Endodermal cell (in vitro differentiated cells): ENCODE data around the gene UPF3A. TPM values are rescaled to one million over a fixed set of nuclear protein-coding genes. Genes with fewer than 3 reads are reported as not detected.
A peak's percentile ranks its signal among the peaks of the same experiment; 100 is the strongest.
"Not testable (repeated sequence)": the region's sequence is repeated elsewhere in the genome, so short reads cannot be mapped to it uniquely, and the experiment has no call there.

Source experiments
- DNase-seq: peaks from one replicate; pipeline ENCODE4 v3.0.0-alpha.2; 2017
- H3K27ac ChIP-seq: 2 replicates; pipeline ENCODE4 v1.5.1; 2013; ENCODE audit warnings: mild to moderate bottlenecking, low read depth, low read length, moderate library complexity
- H3K27me3 ChIP-seq: 2 replicates; pipeline ENCODE4 v1.6.1; 2013; ENCODE audit warnings: mild to moderate bottlenecking, low read length, moderate library complexity; ENCODE audit not compliant: insufficient read depth, control insufficient read depth, poor library complexity, severe bottlenecking
- H3K36me3 ChIP-seq: 2 replicates; pipeline ENCODE4 v1.7.0; 2013; ENCODE audit warnings: mild to moderate bottlenecking, low read length, moderate library complexity; ENCODE audit not compliant: control insufficient read depth, insufficient read depth
- H3K4me1 ChIP-seq: one replicate; pipeline ENCODE4 v1.7.0; 2013; ENCODE audit warnings: low read length; ENCODE audit not compliant: control insufficient read depth, insufficient read depth
- H3K4me3 ChIP-seq: 2 replicates; pipeline ENCODE4 v1.5.1; 2013; ENCODE audit warnings: mild to moderate bottlenecking, low read length, moderate library complexity
- H3K9ac ChIP-seq: 2 replicates; pipeline ENCODE4 v1.6.1; 2013; ENCODE audit warnings: mild to moderate bottlenecking, low read length, moderate library complexity; ENCODE audit not compliant: poor library complexity, severe bottlenecking; ENCODE audit errors: extremely low read depth
- H3K9me3 ChIP-seq: 2 replicates; pipeline ENCODE4 v1.6.1; 2013; ENCODE audit warnings: mild to moderate bottlenecking, low read length, moderate library complexity; ENCODE audit not compliant: control insufficient read depth
- H3K27ac Mint-ChIP-seq: 2 replicates; pipeline ENCODE4 v1.8.0; 2020; ENCODE audit warnings: mixed read lengths
- H3K27me3 Mint-ChIP-seq: 2 replicates; pipeline ENCODE4 v1.8.0; 2021; ENCODE audit warnings: mild to moderate bottlenecking, mixed read lengths; ENCODE audit not compliant: insufficient read depth
- H3K36me3 Mint-ChIP-seq: 2 replicates; pipeline ENCODE4 v1.8.0; 2020; ENCODE audit warnings: low read depth, mixed read lengths
- H3K4me1 Mint-ChIP-seq: 2 replicates; pipeline ENCODE4 v1.8.0; 2020; ENCODE audit warnings: mixed read lengths
- H3K4me3 Mint-ChIP-seq: 2 replicates; pipeline ENCODE4 v1.8.0; 2020; ENCODE audit warnings: mild to moderate bottlenecking, moderate library complexity, mixed read lengths
- H3K9me3 Mint-ChIP-seq: 2 replicates; pipeline ENCODE4 v1.8.0; 2020; ENCODE audit warnings: mild to moderate bottlenecking, mixed read lengths
- CTCF ChIP-seq: fragments of 200-600 bp; sonication (generic); conservative IDR thresholded peaks from 2 replicates; pipeline ENCODE4 v1.5.0; 2021; ENCODE audit warnings: antibody characterized with exemption, mild to moderate bottlenecking
- WGBS, 2 experiments: methylation state at CpG; one replicate each; pipeline versions ENCODE4 v1.1.5 to v1.1.7; 2013; ENCODE audit warnings: missing lambda C conversion rate in 2 of 2, mixed read lengths in 1 of 2; ENCODE audit not compliant: insufficient coverage in 1 of 2, insufficient read length in 1 of 2; 5-methylcytosine and 5-hydroxymethylcytosine counted together
- microRNA-seq: library from miRNA; unstranded; fragments of <30 nt; microRNA quantifications from one replicate; pipeline ENCODE4 v1.2.0, GENCODE V29; 2020; ENCODE audit warnings: borderline microRNAs expressed
- total RNA-seq, 2 donors: library from RNA; stranded (reverse); fragmentation: NEBNext Ultra II Directional in 1 of 2; extraction: Animal tissue kit (Norgen Biotek cat#: 25700) in 1 of 2; gene quantifications; 2 replicates in 1 of 2; 3 replicates in 1 of 2; pipeline ENCODE4 v1.2.1, GENCODE V29; 2021

Gene UPF3A
- total RNA-seq, 2 donors from 2014 or later = 56.5 to 81.2 TPM

DNA sequence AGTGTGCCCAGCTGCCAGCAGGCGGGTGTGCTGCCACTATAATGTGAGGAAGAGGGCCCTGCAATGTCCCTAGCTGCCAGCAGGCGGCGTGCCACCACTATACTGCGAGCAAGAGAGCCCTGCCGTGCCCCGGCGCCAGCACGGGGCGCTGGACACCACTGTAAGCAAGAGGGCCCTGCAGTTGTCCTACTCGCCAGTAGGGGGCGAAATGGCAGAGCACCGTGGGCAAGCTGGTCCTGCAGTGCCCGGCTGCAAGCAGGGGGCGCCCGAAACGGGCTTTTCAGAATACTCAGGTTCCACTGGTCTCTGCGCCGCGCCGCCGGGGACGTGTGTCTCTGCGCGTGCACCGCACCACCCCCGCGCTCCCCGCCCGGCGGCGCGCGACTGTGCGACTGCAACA is 71.4 kb downstream of the UPF3A start:
- not testable (repeated sequence) for H3K4me3 Mint-ChIP-seq, H3K9me3 ChIP-seq, H3K27ac ChIP-seq, H3K9ac ChIP-seq, H3K36me3 Mint-ChIP-seq, H3K4me1 ChIP-seq, H3K9me3 Mint-ChIP-seq, H3K27me3 Mint-ChIP-seq, H3K27ac Mint-ChIP-seq, H3K4me1 Mint-ChIP-seq, H3K27me3 ChIP-seq, H3K36me3 ChIP-seq, H3K4me3 ChIP-seq
- DNase-seq = peak; percentile 78
- TF ChIP-seq CTCF = peak; percentile 71
- WGBS, 2 experiments = 85 to 87% methylated on average over 19 to 33 of the region's 34 CpGs

DNA sequence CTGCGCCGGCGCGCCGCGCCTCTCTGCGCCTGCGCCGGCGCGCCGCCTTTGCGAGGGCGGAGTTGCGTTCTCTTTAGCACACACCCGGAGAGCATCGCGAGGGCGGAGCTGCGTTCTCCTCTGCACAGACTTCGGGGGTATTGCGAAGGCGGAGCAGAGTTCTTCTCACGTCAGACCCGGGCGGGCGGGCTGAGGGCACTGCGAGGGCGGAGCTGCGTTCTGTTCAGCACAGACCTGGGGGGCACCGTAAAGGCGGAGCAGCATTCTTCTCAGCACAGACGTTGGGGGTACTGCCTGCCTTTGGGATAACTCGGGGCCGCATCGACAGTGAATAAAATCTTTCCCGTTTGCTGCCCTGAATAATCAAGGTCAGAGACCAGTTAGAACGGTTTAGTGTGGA is 72.0 kb downstream of the UPF3A start:
- 80 to 89% methylated on average over 1 to 32 of the region's 38 CpGs for WGBS, 2 experiments

More for the DNA sequence above, 72.0 kb downstream of the UPF3A start:
- not testable (repeated sequence) for H3K9me3 Mint-ChIP-seq, H3K36me3 Mint-ChIP-seq, H3K4me3 Mint-ChIP-seq, H3K4me1 ChIP-seq, H3K27ac Mint-ChIP-seq, H3K4me1 Mint-ChIP-seq, DNase-seq, H3K27me3 Mint-ChIP-seq, H3K4me3 ChIP-seq, H3K27me3 ChIP-seq, H3K9me3 ChIP-seq, H3K9ac ChIP-seq, H3K27ac ChIP-seq, H3K36me3 ChIP-seq

Small RNA genes within 50 kb of the gene (microRNA-seq; reads per million reads assigned to microRNA genes)
- gene MIR4502 (not detected), gene MIR548AR (not detected)

Other genes with a start within 250 kb of the UPF3A start
- 10 to 100 TPM in 1 of 2 donors, 1 to 10 TPM in 1; 6.3 to 12.0 TPM for gene RASA3, start 149.0 kb upstream of the UPF3A start, total RNA-seq
- not detected for gene CFAP97D2, start 102.3 kb upstream of the UPF3A start, total RNA-seq
- 10 to 100 TPM; 89.7 to 90.8 TPM for gene CDC16, start 46.7 kb upstream of the UPF3A start, total RNA-seq
- gene CHAMP1, start 32.9 kb downstream of the UPF3A start, total RNA-seq = 10 to 100 TPM; 34.6 to 36.1 TPM